IPS-20b (cell line): ENCODE results near the gene PDZD2.

ENCODE experiments used
- H3K27ac ChIP-seq: one replicate; pipeline ENCODE4 v1.5.1; 2013; ENCODE audit warnings: low read length
- H3K27me3 ChIP-seq: 2 replicates; pipeline ENCODE4 v1.6.1; 2013; ENCODE audit warnings: mild to moderate bottlenecking, low read length, inconsistent platforms; ENCODE audit not compliant: insufficient read depth
- H3K36me3 ChIP-seq: 2 replicates; pipeline ENCODE4 v1.6.1; 2013; ENCODE audit warnings: low read depth, mild to moderate bottlenecking, inconsistent platforms, low read length, moderate library complexity; ENCODE audit not compliant: insufficient read depth
- H3K4me1 ChIP-seq: 2 replicates; pipeline ENCODE4 v1.6.1; 2013; ENCODE audit warnings: mild to moderate bottlenecking, control low read depth, inconsistent platforms, low read length, moderate library complexity; ENCODE audit not compliant: insufficient read depth
- H3K4me3 ChIP-seq: 2 replicates; pipeline ENCODE4 v1.5.1; 2013; ENCODE audit warnings: mild to moderate bottlenecking, low read length, inconsistent platforms
- H3K9ac ChIP-seq: 2 replicates; pipeline ENCODE4 v1.6.1; 2013; ENCODE audit warnings: low read depth, mild to moderate bottlenecking, inconsistent platforms, low read length, moderate library complexity
- H3K9me3 ChIP-seq: 2 replicates; pipeline ENCODE4 v1.6.1; 2013; ENCODE audit warnings: mild to moderate bottlenecking, low read depth, low read length, inconsistent platforms; ENCODE audit not compliant: insufficient read depth

PDZD2 gene

DNA sequence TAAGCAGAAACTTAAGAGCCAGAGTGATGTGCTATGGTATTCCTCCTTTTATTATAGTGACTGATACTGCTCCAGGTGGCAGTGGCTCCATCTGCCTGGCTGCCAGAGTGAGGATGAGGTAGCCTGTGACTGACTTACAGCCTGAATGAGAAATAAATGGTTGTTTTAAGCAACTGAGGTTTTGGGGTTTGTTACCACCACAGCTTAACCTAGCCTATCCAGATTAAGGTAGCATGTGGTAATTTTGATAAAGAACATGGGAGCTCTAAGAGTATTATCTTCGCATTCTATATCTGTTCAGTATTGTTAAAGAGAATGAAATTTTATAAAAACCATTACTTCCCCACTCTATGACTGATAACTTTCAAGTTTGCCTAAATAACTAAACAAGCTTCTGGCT, 496.2 kb downstream of the PDZD2 start:
- Histone ChIP-seq H3K9ac (no peak overlapping the region), H3K27me3 (no peaks in the 10 kb centered on the region), H3K9me3 (no peaks in the 10 kb centered on the region), H3K36me3 (peaks cover 71% of the 10 kb centered on the region), H3K4me3 (no peak overlapping the region), H3K27ac (no peak overlapping the region), H3K4me1 (no peaks in the 10 kb centered on the region)

DNA sequence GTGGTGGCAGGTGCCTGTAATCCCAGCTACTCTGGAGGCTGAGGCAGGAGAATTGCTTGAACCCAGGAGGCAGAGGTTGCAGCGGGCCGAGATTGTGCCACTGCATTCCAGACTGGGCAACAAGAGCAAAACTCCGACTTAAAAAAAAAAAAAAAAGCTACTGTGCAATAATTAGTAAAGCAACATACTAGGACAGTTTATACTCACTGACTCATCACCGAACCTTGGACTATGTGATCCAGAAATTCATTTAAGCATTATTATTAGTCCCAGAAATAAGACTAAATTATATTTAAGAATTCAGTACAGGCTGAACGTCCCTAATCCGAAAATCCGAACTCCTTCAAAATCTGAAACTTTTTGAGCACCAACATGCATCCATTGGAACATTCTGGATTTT, 497.4 kb downstream of the PDZD2 start:
- no peak overlapping the region for H3K27ac ChIP-seq
- no peaks in the 10 kb centered on the region for H3K4me1 ChIP-seq

DNA sequence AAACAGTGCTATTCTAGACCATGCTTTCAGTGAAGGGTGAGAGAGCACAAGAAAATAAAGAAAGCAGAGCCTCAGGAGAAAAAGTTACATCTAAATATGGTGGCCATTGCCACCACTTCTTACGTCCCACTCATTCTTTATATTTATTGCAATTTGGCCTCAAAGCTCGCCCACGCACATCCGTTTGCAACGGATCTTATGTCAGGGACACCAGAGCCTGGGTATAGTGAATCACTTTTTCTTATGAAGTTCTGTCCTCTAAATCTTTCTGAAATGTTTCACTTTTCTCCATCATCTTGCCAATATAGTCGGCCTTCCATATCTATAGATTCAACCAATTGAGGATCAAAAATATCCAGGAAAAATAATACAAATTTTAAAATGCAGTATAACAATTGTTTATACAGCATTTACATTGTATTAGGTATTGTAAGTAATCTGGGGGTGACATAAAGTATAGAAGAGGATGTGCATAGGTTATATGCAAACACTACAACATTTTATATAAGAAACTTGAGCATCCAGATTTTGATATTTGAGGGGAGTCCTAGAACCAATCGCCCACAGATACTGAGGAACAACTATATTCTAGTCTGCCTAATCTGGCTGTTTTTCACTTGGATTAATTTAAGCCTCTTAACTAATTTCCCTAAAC, 500.0 kb downstream of the PDZD2 start:
- Histone ChIP-seq H3K27me3 (no peaks in the 10 kb centered on the region), H3K27ac (no peak overlapping the region), H3K4me3 (no peak overlapping the region), H3K9me3 (no peaks in the 10 kb centered on the region), H3K36me3 (peaks cover 51% of the 10 kb centered on the region), H3K4me1 (no peaks in the 10 kb centered on the region), H3K9ac (no peak overlapping the region)

More for the DNA sequence above, 497.4 kb downstream of the PDZD2 start:
- H3K9ac ChIP-seq, result no peak overlapping the region
- no peak overlapping the region for H3K4me3 ChIP-seq
- peaks cover 67% of the 10 kb centered on the region for H3K36me3 ChIP-seq
- no peaks in the 10 kb centered on the region for H3K27me3 ChIP-seq
- no peaks in the 10 kb centered on the region for H3K9me3 ChIP-seq

DNA sequence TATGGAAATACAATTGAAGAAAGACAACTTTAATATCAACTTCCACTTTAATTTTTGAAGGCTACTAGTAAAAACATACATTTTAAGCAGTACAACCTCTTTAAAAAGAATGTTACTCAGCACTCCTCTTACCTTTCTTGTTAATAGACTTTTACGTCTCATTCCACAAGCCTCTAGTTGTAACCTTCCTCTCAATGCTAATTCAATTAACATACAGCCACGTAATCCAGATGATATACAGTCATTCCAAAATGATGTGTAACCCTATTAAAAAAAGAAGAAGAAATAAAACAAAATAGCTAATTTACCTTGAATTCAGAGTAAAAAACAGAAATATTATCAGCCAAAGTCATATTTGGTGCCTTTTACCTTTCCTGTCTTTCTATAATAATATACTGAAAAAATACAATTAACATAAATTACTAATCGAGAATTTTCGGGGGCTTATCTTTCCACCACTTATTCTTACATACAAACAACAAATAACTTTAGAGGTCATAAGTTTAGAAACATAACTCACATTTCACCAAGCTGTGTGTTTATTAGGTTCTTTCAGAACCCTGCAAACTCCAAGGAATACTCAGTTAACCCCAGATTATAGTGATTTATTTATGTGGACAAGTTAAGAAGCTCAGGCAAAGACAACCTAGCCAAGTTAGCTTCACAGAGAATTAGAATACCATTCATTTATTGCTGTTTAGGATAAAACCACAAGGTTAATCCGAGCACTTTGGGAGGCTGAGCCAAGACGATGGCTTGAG, 504.9 kb downstream of the PDZD2 start:
- Histone ChIP-seq H3K4me3 (no peak overlapping the region), H3K27me3 (no peaks in the 10 kb centered on the region), H3K36me3 (peaks cover 35% of the 10 kb centered on the region), H3K27ac (no peak overlapping the region), H3K9ac (no peak overlapping the region), H3K4me1 (no peaks in the 10 kb centered on the region), H3K9me3 (no peaks in the 10 kb centered on the region)

DNA sequence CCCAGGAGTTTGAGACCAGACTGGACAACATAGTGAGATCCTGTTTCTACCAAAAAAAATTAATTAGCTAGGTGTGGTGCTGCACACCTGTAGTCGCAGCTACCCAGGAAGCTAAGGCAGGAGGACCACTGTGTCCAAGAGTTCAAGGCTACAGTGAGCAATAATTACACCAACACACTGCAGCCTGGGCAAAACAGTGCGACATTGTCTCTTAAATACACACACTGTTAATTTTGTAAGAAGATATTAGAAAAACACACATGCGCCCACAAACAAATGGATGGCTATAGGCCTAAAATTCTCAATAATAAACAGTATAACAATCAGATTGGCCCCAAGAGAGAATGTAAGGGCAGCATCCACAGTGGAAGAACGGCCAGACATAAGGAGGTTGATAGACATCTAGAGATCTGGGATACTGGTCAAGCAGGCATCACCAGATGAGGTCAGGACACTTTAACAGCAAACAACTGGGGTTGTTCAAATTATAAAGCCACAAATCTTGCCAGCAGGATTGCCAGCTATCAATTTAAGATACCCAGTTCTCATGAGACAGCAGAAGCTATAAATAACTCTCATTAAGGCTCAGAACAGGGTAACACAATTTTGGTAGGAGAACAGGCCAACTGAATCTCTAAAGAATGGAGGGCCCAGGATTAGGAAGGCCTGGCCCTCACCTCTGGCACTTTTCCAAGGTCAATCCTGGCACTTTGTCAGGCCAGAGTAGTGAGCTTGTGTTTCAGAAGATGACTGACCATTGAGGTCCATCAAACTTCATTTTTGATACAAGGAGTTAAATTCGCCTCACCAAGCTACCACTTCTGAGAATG, 505.7 kb downstream of the PDZD2 start:
- H3K4me1 ChIP-seq, result no peaks in the 10 kb centered on the region
- peaks cover 27% of the 10 kb centered on the region for H3K36me3 ChIP-seq
- no peaks in the 10 kb centered on the region for H3K9me3 ChIP-seq
- no peak overlapping the region for H3K27ac ChIP-seq
- H3K27me3 ChIP-seq, result no peaks in the 10 kb centered on the region
- no peak overlapping the region for H3K9ac ChIP-seq
- H3K4me3 ChIP-seq, result no peak overlapping the region

DNA sequence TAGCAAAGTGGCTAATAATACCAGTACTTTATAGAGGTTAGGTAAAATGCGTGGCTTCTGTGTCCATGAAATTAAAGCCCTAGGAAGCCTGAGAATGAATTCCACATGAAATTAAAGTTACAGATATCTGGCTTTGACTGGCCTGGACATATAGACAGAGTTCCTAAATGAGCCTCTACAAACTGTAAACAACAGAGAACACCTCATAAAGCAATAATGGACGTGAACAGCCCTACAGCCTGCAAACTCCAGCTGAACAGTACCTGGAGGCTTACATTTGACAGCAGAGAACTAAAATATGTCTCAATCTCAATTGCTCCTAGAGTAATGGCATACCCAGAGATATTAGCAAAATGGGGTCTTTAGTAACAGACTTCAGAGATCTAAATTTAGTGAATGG, 506.4 kb downstream of the PDZD2 start:
- no peaks in the 10 kb centered on the region for H3K9me3 ChIP-seq
- H3K4me1 ChIP-seq, result no peaks in the 10 kb centered on the region
- peaks cover 22% of the 10 kb centered on the region for H3K36me3 ChIP-seq
- no peak overlapping the region for H3K27ac ChIP-seq
- H3K4me3 ChIP-seq, result no peak overlapping the region
- H3K9ac ChIP-seq, result no peak overlapping the region
- no peaks in the 10 kb centered on the region for H3K27me3 ChIP-seq

DNA sequence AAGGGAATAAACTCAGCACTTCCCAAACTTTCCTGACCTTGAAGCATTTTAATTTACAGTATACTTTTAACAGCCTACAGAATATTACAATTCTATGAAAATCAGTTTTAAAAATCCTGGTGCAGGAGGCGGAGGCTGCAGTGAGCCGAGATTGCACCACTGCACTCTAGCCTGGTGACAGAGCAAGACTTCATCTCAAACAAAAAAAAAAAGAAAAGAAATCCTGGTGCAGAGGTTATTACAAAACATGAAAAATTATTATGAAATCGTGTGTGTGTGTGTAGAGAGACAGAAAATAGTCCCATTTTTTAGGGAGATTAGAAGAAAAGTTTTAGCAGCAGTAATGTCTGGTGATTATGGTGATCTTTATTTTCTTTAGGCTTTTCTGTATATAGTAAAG, 508.3 kb downstream of the PDZD2 start:
- Histone ChIP-seq H3K27ac (no peak overlapping the region), H3K36me3 (peaks cover 16% of the 10 kb centered on the region), H3K4me1 (no peaks in the 10 kb centered on the region)

DNA sequence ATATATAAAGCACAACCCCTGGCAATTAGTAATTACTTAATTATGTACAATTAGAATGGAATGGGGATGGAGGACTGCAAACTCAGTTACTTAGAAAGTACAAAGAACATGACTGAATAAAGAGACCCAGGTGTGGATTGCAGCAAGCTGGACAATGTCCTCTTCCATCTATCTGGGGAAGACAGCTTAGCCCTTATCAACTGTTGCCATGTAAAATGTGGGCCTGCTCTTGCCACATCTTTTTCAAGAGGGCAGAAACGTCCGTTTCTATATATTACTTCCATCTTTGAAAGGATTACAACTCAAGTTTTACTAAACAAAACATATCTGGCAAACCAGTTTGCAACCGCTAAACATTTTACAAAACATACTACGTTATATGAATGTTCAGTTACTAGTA, 509.0 kb downstream of the PDZD2 start:
- H3K27me3 ChIP-seq, result no peaks in the 10 kb centered on the region
- H3K9ac ChIP-seq, result no peak overlapping the region
- H3K4me3 ChIP-seq, result no peak overlapping the region
- no peak overlapping the region for H3K27ac ChIP-seq
- H3K9me3 ChIP-seq, result no peaks in the 10 kb centered on the region
- no peaks in the 10 kb centered on the region for H3K4me1 ChIP-seq
- H3K36me3 ChIP-seq, result peaks cover 16% of the 10 kb centered on the region

More for the DNA sequence above, 508.3 kb downstream of the PDZD2 start:
- H3K27me3 ChIP-seq, result no peaks in the 10 kb centered on the region
- H3K9ac ChIP-seq, result no peak overlapping the region
- no peak overlapping the region for H3K4me3 ChIP-seq
- no peaks in the 10 kb centered on the region for H3K9me3 ChIP-seq

DNA sequence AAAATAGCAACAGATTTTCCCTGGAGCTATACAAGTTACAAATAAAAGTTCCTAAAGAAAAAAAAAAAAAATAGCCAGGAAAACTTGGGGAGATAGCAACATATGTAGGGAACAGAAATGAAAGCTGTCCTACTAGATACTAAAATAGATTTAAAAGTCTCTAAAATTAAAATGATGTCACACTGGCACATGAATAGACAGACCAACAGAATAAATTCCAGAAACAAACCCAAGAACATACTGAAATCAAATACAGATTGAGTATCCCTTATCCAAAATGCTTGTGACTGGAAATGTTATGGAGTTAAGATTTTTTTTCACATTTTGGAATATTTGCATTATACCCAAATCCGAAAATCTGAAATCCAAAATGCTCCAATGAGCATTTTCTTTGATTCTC, 511.4 kb downstream of the PDZD2 start:
- H3K4me1 ChIP-seq, result no peaks in the 10 kb centered on the region
- H3K9me3 ChIP-seq, result no peaks in the 10 kb centered on the region
- no peak overlapping the region for H3K27ac ChIP-seq
- no peaks in the 10 kb centered on the region for H3K27me3 ChIP-seq
- H3K36me3 ChIP-seq, result peaks cover 5% of the 10 kb centered on the region; the same call in 1 of the 2 replicates
- H3K9ac ChIP-seq, result no peak overlapping the region
- H3K4me3 ChIP-seq, result no peak overlapping the region

DNA sequence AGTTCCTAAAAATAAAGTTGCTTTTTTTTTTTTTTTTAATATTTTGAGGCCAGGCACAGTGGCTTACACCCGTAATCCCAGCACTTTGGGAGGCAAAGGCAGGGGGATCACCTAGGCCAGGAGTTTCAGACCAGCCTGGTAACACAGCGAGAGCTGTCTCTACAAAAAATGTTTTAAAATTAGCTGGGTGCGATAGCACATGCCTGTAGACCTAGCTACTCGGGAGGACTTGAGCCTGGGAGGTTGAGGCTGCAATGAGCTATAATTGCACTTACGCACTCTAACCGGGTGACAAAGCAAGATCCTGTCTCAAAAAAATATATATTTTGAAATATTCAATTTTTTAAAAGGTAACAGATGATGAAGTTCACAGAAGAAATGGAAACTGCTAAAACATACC, 512.3 kb downstream of the PDZD2 start:
- no peak overlapping the region for H3K4me3 ChIP-seq
- no peak overlapping the region for H3K27ac ChIP-seq
- no peaks in the 10 kb centered on the region for H3K27me3 ChIP-seq
- H3K9me3 ChIP-seq, result no peaks in the 10 kb centered on the region
- no peak overlapping the region for H3K9ac ChIP-seq
- H3K36me3 ChIP-seq, result peaks cover 5% of the 10 kb centered on the region; the same call in 1 of the 2 replicates
- H3K4me1 ChIP-seq, result no peaks in the 10 kb centered on the region

DNA sequence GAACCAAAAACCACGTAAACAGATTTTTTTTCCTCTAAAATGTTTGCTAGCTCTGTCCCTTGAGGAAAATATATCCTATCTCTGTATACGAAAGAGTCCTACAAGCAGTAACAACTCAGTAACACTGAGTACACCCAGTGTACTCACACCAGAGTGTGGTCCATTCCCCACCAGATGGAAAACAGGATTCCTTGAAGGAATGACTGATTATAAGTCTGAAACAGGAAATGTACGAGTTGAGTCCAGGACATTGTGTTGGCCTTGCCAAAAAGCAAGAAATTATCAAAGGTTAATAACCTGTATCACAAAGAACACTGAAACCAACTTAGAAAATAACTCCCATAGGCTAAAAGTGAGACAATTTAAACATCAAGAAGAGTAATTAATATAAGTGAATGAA, 514.8 kb downstream of the PDZD2 start:
- no peaks in the 10 kb centered on the region for H3K36me3 ChIP-seq
- H3K27ac ChIP-seq, result no peak overlapping the region
- no peak overlapping the region for H3K4me3 ChIP-seq
- no peaks in the 10 kb centered on the region for H3K27me3 ChIP-seq
- peaks cover 5% of the 10 kb centered on the region; the same call in 1 of the 2 replicates for H3K4me1 ChIP-seq
- H3K9me3 ChIP-seq, result no peaks in the 10 kb centered on the region
- no peak overlapping the region for H3K9ac ChIP-seq
